Activated T-cell treated with anti-CD3 and anti-CD28 coated beads for 1 hour (primary cell): Measurements from ENCODE around the gene MAPK1IP1L.
A peak's percentile ranks its signal among the peaks of the same experiment; 100 is the strongest.
"Not testable (repeated sequence)": the region's sequence is repeated elsewhere in the genome, so short reads cannot be mapped to it uniquely, and the experiment has no call there.

Experiments
- DNase-seq: peaks from one replicate; pipeline ENCODE4 v3.0.0-alpha.2; 2020; ENCODE audit warnings: low read depth

Gene MAPK1IP1L

DNA sequence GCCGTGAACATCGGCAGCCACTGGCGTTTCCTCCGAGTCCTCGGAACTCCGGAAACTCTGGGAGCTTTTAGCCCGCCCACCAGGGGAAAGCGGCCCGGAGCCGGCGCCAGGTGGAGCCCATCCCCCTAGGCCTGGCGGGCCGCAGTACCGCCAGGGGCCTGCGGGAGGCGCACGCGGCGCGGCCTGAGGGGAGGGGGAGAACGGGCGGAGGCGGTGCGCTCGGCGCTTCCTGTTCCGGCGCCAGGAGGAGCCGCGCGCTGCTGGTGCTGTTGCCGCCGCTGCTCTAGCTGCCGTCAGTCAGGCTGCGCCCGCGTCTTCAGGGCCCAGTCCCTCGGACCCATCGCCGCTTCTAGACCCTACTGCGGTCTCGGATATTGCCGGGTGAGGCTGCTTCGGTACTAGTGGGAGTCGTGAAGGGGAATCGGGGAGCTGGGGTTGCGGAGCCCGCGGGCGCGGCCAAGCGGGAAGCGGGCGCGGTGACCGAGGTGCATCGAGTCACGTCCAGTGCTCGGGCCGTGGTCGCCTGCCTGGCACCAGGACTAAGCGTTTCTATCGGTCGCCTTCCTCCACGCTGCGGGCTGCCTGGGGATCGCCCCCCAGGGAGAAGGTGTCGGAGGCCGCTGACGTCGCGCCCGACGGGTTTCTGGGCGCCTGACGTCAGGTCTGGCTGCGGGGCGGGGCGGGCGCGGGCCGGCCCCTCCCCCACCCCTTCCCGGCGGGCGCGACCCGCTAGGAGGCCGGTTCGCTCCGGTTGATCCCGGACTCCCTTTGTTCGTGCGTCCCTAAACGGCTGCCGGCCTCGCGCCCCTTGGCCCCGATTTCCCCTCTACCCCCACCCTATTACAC is at the start of gene MAPK1IP1L:
Gene MAPK1IP1L, plus strand, starts transcription at position 225 of the 846 bp plus-strand sequence. CDS start 10,037 bp downstream, outside the sequence.
- peak; percentile 81 for DNase-seq

GRCh38 chr14:55005071-55005470 is 46.4 kb upstream of the MAPK1IP1L start:
- no peak for DNase-seq

- DNase-seq, result no peak
Measured at GRCh38 chr14:55015006-55015405, 36.4 kb upstream of the MAPK1IP1L start.

GRCh38 chr14:55019968-55020554 is 31.4 kb upstream of the MAPK1IP1L start:
- DNase-seq, result no peak

DNA sequence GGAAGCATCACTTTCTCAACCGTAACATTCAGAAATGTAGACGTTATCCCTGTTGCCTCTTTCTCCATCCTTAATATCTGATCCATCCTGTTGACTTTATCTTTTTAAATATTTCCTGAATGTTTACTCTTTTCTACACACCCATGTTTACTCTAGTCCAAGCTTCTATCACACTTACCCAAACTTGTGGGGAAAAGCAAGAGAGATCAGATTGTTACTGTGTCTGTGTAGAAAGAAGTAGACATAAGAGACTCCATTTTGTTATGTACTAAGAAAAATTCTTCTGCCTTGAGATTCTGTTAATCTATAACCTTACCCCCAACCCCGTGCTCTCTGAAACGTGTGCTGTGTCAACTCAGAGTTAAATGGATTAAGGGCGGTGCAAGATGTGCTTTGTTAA is 27.1 kb upstream of the MAPK1IP1L start:
- not testable (repeated sequence) for DNase-seq

DNA sequence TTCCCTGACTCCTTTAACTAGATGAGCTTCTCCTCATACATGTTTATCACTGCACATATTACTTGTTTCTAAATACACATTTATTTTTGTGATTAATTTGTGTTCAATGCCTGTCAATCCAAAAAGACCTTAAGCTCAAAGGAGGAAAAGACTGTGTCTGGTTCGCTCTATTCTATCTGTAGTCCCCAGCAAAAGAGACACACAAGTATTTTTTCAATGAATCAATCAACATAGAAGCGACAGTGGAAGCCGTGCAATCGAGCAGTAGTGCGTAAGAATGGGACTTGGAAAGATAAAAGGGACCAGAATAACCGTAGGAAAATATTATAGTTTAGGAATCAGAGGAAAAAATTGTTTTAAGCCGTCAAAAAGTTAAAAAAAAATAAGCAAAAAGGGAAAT is 25.5 kb upstream of the MAPK1IP1L start:
- DNase-seq, result no peak

- no peak for DNase-seq
Measured at GRCh38 chr14:55026441-55026792, 25.0 kb upstream of the MAPK1IP1L start.

- DNase-seq, result peak; percentile 94
Measured at GRCh38 chr14:55026793-55027561, 24.5 kb upstream of the MAPK1IP1L start, which contains the start of the genes SOCS4 and WDHD1. Gene SOCS4 (plus strand): TSS chr14:55027236. CDS start chr14:55043042, 15,806 bp downstream. Gene WDHD1 (minus strand): TSS chr14:55027099. CDS start chr14:55026787, 312 bp downstream.

DNA sequence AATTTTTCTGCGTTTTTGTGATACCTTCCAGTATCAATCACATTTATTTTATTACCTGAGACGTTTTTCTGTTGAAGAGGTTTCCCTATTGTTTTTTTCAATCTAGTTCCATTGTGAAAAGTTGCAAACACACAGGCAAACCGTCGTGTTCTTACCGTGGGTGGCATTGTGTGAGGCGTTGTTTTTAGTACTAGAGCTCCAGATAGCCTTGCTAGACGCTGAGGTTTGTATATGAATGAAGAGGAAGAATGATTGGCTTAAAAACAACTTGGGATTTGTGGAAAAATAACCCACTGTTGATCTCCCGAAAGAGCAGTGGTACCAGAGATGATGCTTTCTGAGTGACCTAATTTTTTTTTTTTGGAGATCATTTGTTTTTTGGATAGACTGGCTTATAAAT is 23.4 kb upstream of the MAPK1IP1L start:
- no peak for DNase-seq

- no peak for DNase-seq
Measured at GRCh38 chr14:55028476-55028875, 23.0 kb upstream of the MAPK1IP1L start.

DNA sequence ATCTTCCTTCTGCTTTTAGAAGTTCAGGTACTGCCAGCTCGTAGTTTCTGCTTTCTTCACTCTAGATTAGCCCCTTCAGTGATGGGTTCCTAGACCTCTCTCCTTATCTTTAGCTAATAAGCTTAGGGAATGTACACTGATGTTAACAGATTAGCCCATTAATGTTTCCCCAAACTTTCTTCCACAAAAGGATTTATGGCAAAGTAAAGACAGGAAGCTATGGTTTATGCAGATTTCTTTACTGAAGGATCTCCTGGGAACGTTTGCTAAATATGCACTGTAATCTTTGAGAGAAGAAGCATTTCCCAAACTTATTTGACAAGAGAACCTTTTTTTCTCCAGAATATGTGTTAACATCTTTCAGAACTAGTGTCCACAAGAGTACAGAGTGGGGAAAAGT is 20.3 kb upstream of the MAPK1IP1L start:
- DNase-seq, result no peak

GRCh38 chr14:55037995-55038394 is 13.5 kb upstream of the MAPK1IP1L start:
- DNase-seq, result not testable (repeated sequence)

GRCh38 chr14:55038708-55039107 is 12.7 kb upstream of the MAPK1IP1L start:
- DNase-seq, result no peak

DNA sequence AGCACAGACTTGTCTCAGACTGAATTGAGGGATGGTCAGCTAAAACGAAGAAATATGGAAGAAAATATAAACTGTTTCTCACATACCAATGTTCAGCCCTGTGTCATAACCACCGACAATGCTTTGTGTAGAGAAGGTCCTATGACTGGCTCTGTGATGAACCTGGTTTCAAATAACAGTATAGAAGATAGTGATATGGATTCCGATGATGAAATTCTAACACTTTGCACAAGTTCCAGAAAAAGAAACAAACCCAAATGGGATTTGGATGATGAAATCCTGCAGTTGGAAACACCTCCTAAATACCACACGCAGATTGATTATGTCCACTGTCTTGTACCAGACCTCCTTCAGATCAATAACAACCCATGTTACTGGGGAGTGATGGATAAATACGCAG is 7.9 kb upstream of the MAPK1IP1L start:
- no peak for DNase-seq

DNA sequence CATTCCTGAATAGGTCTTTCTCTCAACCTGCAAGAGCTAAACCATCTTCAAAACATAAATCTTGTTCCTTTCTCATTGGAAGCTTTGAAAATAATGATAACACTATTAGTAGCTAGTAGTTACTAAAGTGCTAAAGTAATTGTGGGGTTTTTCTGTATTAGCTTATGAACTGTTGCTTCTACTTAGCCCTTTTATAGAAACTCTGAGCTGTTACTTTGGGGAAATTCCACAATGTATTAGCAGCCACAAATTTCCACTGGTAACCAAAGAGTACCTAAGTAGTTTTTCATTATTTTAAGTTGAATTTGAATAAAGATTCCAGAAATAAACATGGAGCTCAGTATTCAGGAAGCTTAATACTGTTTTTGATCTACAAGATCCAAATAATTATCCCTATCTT is 6.4 kb upstream of the MAPK1IP1L start:
- no peak for DNase-seq

- DNase-seq, result no peak
Measured at GRCh38 chr14:55047301-55048053, 4.0 kb upstream of the MAPK1IP1L start.

DNA sequence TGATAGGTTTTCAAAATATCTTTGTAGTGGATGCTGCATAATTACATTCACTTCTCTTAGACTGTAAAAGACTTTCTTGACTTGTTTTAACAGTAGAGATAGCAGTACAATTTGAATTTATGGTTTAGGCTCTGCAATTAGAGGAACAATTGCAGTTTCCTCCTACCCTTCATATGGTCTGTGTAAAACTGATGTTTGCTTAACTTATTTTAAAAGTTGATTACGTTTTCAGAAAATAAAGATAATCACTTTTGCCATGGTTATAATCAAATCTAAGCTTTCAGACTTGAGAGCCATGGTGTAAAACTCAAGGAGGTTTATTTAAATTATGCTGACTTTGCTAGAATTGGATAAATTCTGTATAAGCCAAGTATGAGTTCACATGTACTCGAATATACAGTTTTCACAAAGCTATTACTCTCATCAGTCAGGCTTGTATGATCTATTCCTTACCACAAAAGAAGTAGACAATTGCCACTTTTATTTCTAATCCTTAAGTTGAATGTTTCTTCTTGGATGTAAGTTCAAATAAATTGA is 2.5 kb upstream of the MAPK1IP1L start:
- no peak for DNase-seq

DNA sequence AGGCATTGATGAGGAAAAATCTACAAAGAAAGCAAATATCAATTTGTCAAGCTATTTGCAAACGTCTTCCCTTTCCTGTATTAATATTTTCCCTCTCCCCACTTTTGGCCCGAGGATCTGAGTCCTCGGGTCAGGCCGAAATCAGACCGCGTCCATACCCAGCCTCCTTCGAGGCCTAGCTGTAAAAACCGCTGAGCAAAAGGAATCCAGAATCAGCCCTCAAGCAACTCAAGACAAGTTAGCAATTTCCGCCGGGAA is 353 bp upstream of the MAPK1IP1L start:
- no peak for DNase-seq

DNA sequence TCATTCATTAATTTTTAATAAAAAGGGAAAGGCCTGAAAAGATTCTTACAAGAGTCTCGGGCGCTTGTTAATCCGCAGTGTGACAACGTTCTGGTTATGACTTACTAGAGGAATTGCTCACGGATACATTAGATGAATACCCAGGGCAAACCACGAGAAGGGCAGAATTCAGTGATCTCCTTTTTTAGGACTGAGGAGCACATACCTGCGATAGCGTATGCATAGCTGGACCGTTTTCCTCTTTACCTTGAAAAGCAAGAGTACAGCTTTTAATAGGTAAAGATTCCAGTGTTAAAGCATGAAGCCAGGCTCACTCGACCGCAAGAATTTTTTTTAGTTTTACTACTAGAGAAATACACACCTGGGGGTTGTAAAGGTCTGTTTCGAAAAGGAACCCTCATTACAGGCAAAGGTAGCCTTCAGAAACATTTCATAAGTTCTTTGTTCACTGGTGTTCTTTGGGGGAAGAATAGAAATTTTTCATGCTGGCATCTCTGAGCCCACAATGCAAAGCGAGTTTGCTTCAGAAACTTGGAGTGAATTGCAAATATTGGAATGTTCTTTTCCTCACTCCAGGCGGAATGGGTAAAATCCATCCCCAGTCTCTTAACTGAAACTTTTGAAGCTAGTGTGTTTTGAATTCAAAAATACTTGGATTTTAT is 953 bp downstream of the MAPK1IP1L start:
- no peak for DNase-seq

DNA sequence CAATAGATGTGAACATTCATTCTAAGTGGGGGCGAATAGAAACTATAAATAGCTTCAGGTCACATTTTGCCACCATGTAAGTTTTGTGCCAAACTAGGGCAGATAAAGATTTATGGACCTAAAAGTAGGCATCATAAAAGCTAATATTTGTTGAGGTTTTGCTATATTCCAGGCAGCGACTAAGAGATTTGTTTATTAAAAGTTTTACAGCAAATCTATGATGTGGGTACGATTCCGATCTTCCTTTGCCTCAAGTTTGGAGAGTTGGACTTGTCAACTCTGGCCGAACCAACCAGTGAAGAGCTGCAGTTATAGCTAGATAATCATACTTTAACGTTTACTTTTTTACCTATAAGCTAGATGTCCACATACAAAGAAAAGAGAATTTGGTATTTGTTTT is 1.6 kb downstream of the MAPK1IP1L start:
- DNase-seq, result no peak

DNA sequence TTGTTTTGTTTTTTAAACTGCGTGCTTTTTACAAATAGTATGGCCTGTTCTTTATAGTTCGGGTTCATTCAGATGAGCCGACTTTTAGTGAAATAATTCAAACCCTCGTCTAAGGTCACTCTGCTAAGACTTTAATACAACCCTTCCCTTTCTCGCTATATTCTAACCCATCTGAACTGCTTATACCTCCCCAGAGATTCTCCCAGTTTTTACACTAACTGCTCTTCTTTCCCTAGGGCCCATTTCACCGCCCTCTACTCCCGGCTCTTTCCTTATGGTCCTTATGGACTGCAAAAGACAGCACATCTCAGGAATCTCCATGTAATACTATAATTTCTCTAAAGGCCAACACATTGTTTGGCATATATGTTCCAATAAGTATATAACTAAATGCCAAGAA is 2.1 kb downstream of the MAPK1IP1L start:
- no peak for DNase-seq
